ENCODE data around the gene SYCE1.
"Not testable (repeated sequence)": the region's sequence is repeated elsewhere in the genome, so short reads cannot be mapped to it uniquely, and the experiment has no call there.

Gene SYCE1

GRCh38 chr10:133565441-133566294 lies at the start of gene SYCE1:
TSS of gene SYCE1 (minus strand) at chr10:133565583. CDS start at chr10:133565529, 54 bp downstream.
- DNase-seq, result no peak

- DNase-seq, result no peak
Observed at GRCh38 chr10:133614830-133615580, 49.6 kb upstream of the SYCE1 start.

DNA sequence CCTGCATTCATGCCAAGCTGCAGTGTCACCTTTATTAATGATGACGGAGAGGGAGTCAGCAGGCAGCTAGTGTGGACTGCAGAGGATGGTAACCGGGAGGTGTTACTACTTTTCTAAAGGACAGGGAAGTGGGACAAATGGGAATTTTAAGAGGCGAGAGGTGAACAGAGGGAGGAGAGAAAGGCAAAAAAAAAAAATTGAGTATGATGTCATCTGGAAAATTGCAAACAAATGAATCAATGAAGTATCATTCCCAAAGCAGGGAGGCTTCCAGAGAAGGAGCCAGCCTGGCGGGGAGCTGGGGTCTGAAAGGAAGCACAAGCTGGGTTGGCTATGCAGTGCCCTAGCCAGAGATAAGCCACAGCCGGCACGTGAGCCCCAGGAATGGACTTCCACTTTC lies 48.3 kb upstream of the SYCE1 start:
- no peak for DNase-seq

- no peak for DNase-seq
Observed at GRCh38 chr10:133611079-133611478, 45.7 kb upstream of the SYCE1 start.

- peak; percentile 31 for DNase-seq
Observed at GRCh38 chr10:133608855-133609254, 43.5 kb upstream of the SYCE1 start.

DNA sequence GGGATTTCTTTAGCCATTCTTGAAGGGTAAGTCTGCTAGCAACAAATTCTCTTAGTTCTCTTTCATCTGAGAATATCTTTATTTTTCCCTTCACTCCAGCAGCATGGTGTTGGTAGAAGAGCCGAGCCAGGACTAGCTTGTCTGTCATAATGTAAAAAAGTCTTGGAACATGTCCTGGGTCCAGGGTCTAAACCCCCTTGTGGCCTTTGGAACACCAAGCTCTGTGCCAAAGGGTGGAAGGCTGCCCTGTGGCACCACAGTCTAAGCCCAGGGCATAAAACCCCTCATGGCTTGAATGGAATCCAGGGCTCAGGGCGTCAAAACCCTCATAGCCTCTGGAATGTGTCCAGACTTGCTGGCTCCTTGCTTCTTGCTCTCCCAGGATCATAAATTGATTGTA lies 38.1 kb upstream of the SYCE1 start:
- not testable (repeated sequence) for DNase-seq

GRCh38 chr10:133600657-133601056 lies 35.3 kb upstream of the SYCE1 start:
- DNase-seq, result no peak

DNA sequence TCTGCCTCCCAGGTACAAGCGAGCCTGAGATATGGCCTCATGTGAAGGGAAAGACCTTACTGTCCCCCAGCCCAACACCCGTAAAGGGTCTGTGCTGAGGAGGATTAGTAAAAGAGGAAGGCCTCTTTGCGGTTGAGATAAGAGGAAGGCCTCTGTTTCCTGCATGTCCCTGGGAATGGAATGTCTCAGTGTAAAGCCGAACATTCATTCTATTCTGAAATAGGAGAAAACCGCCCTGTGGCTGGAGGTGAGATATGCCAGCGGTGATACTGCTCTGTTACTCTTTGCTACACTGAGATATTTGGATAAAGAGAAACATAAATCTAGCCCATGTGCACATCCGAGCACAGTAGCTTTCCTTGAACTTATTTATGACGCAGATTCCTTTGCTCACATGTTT lies 34.5 kb upstream of the SYCE1 start:
- DNase-seq, result not testable (repeated sequence)

- DNase-seq, result no peak
Observed at GRCh38 chr10:133592716-133593115, 27.3 kb upstream of the SYCE1 start.

DNA sequence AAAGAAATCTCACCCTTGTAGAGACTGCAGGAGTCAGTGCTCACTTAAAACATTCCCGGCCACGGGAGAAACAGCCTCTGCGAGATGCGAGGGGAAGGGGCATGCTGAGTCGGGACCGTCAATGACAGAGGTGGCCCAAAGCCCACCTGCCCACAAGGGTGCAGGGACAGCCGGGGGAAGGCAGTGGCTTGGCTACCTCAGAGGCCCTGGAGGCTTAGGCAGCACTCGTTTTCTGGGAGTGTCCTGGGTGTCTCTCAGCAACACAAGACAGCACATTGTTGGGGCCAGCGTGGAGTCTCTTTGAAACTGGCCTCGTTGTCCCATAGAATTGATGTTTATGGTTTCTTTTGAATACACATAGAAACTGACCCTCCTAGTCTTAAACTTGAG lies 25.6 kb upstream of the SYCE1 start:
- DNase-seq, result no peak

DNA sequence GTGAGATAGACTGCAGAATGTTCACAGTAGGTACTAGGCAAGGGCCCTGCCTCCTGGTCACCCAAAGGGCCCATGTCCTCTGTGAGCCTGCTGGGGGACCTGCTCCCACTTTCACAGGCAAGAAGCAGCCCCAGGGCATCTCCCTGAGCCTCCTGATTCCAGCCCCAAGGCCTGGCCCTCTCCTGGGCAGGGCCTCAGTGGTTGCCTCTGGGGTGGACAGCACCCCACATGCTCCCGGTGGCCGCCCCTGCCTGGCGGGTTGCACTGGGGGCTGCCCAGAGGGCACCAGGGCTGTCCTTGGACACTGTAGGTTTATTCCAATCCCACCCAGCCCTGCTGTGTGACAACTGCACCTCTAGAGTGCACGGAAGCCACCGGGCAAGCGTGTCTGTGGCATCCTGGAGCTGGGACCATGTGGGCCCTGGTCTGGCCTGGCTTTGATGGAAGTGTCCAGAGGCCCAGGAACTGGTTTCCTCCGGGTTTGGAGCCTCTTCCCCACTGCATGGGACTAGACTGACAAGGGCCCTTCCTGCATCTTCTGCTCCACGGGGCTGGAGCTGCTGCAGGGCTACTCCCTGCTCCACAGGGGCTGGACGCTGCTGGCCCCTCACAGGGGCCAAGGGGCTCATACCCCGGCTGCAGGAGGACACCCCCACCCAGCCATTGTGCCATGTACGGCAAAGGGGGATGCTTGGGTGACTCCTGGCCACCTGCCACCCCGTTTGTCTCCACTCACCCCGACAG lies 25.0 kb upstream of the SYCE1 start:
- DNase-seq, result no peak

DNA sequence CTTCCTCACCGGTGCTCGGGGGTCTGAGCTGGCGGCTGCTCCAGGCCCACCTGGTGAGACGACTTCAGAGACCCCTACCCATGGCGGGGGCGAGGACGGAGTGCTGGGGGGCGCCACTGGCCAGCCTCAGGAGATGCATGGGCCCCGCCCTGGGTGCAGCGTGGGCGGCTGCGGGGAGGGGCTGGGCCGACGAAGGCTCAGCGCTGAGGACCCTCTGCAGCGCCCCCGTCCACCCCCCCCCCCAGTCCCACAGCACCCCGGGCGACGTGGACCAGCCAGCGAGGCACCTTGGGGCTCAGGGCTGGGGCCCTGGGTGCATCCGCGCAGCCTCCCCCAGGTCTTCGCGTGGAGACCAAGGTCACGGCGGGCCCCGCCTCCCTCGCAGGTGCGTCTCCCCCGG lies 11.7 kb upstream of the SYCE1 start:
- not testable (repeated sequence) for DNase-seq

DNA sequence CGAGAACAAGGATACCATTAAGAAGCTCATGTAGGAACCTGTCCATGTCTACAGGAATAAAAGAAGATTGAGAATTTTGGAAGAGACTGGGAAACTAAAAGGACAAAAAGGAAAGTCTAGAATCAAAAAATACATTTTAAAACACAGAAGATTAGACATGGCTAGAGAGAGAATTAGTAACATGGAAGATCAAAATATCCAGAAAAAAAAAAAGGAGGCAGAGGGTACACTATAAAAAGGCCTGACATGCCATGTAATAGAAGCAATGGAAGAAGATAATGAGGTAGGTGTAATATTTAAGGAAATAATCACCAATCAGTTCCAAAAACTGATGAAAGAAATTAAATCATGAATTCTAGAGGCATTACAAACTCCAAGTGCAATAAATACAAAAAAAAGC lies 8.1 kb upstream of the SYCE1 start:
- DNase-seq, result not testable (repeated sequence)

GRCh38 chr10:133572055-133572454 lies 6.7 kb upstream of the SYCE1 start:
- not testable (repeated sequence) for DNase-seq

DNA sequence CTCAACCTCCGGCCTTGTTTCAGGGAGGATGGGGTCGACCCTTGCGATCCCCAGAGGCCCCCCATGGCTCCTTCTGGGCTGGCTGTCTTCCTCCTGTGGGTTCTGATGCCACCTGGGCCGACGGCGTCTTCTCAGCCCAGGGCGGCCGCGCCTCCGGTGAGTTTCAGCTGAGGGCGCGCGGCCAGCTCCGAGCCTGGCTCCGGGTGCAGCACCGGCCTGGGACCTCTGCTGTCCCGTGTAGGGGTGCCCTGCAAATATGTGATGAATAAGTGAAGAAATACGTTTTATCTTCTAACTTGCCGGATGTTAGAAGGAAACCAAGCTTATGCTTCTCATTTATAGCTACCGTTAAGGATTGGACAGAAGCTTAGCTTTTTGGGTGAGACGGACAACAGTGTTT lies 4.4 kb upstream of the SYCE1 start:
- DNase-seq, result not testable (repeated sequence)

- not testable (repeated sequence) for DNase-seq
Observed at GRCh38 chr10:133568831-133569527, 3.6 kb upstream of the SYCE1 start.

- DNase-seq, result no peak
Observed at GRCh38 chr10:133568287-133568614, 2.9 kb upstream of the SYCE1 start.

GRCh38 chr10:133567609-133568286 lies 2.4 kb upstream of the SYCE1 start:
- no peak for DNase-seq

- no peak for DNase-seq
Observed at GRCh38 chr10:133567119-133567518, 1.7 kb upstream of the SYCE1 start.

DNA sequence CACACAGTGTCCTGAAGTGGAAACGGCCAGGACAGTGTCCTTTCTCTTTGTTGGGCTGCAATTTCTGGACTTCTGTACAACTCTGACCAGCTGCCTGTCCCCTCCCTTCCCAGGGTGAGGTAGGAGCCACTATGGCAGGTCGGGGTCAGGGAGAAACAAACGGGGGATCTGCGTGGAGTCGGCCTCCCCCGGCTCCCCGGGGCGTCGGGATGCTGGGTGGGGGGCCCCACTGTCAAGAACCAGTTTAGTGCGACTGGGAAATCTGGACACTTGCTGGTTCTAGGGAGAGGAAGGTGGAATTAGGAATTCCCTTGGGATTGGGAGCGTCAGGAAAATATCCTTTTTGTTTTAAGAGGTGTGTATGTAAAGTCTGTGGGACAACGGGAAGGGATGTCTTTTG lies 567 bp downstream of the SYCE1 start:
- no peak for DNase-seq

- no peak for DNase-seq
Observed at GRCh38 chr10:133559216-133559615, 6.2 kb downstream of the SYCE1 start.

GRCh38 chr10:133557381-133557780 lies 8.0 kb downstream of the SYCE1 start:
- peak; percentile 0 for DNase-seq
